ENCODE results near the gene PCLO. TPM values are rescaled to one million over a fixed set of nuclear protein-coding genes. Genes with fewer than 3 reads are reported as not detected.

PCLO gene
- total and polyA plus RNA-seq, 4 donors = 0.04 to 1.1 (median 0.48) TPM

- no peak for DNase-seq (ENCODE audit: low spot score)
- Histone ChIP-seq H3K4me1 (ENCODE audit: control insufficient read depth in 4 of 4, insufficient read depth in 4 of 4, low read length in 3 of 4) (no peaks in the 10 kb centered on the region), H3K27me3 (ENCODE audit: control insufficient read depth in 4 of 4, insufficient read depth in 4 of 4, low read length in 3 of 4) (no peaks in the 10 kb centered on the region), H3K9ac (ENCODE audit: low read depth in 1 of 2, low read length in 2 of 2) (no peak overlapping the region), H3K4me3 (ENCODE audit: low read depth in 1 of 3, low read length in 3 of 3) (no peak overlapping the region), H3K27ac (ENCODE audit: low read depth in 1 of 2, low read length in 2 of 2) (no peak overlapping the region), H3K36me3 (ENCODE audit: control insufficient read depth in 4 of 4, insufficient read depth in 3 of 4, low read depth in 1 of 4, low read length in 3 of 4) (no peaks in the 10 kb centered on the region), H3K9me3 (ENCODE audit: control insufficient read depth in 4 of 4, low read length in 3 of 4) (no peaks in the 10 kb centered on the region)
- no peak for TF ChIP-seq GABPA (IDR thresholded peaks at IDR 0.05 in 1 of 2, conservative IDR thresholded peaks at IDR 0.05 in 1 of 2)
- TF ChIP-seq SP1 (IDR thresholded peaks at IDR 0.05) = no peak
- TF ChIP-seq HNF4G (IDR thresholded peaks at IDR 0.05) = no peak
- TF ChIP-seq, protein P1, sequence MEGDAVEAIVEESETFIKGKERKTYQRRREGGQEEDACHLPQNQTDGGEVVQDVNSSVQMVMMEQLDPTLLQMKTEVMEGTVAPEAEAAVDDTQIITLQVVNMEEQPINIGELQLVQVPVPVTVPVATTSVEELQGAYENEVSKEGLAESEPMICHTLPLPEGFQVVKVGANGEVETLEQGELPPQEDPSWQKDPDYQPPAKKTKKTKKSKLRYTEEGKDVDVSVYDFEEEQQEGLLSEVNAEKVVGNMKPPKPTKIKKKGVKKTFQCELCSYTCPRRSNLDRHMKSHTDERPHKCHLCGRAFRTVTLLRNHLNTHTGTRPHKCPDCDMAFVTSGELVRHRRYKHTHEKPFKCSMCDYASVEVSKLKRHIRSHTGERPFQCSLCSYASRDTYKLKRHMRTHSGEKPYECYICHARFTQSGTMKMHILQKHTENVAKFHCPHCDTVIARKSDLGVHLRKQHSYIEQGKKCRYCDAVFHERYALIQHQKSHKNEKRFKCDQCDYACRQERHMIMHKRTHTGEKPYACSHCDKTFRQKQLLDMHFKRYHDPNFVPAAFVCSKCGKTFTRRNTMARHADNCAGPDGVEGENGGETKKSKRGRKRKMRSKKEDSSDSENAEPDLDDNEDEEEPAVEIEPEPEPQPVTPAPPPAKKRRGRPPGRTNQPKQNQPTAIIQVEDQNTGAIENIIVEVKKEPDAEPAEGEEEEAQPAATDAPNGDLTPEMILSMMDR (IDR thresholded peaks at IDR 0.05; ENCODE audit: low read depth, low read length, missing input control) = no peak
- no peak for TF ChIP-seq ZBTB33 (IDR thresholded peaks at IDR 0.05)
- no peak for TF ChIP-seq EGR1 (IDR thresholded peaks at IDR 0.05; ENCODE audit: low read depth in 2 of 2)
- TF ChIP-seq, protein P2, sequence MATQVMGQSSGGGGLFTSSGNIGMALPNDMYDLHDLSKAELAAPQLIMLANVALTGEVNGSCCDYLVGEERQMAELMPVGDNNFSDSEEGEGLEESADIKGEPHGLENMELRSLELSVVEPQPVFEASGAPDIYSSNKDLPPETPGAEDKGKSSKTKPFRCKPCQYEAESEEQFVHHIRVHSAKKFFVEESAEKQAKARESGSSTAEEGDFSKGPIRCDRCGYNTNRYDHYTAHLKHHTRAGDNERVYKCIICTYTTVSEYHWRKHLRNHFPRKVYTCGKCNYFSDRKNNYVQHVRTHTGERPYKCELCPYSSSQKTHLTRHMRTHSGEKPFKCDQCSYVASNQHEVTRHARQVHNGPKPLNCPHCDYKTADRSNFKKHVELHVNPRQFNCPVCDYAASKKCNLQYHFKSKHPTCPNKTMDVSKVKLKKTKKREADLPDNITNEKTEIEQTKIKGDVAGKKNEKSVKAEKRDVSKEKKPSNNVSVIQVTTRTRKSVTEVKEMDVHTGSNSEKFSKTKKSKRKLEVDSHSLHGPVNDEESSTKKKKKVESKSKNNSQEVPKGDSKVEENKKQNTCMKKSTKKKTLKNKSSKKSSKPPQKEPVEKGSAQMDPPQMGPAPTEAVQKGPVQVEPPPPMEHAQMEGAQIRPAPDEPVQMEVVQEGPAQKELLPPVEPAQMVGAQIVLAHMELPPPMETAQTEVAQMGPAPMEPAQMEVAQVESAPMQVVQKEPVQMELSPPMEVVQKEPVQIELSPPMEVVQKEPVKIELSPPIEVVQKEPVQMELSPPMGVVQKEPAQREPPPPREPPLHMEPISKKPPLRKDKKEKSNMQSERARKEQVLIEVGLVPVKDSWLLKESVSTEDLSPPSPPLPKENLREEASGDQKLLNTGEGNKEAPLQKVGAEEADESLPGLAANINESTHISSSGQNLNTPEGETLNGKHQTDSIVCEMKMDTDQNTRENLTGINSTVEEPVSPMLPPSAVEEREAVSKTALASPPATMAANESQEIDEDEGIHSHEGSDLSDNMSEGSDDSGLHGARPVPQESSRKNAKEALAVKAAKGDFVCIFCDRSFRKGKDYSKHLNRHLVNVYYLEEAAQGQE (IDR thresholded peaks at IDR 0.05) = no peak
- no peak for TF ChIP-seq FOXA2 (IDR thresholded peaks at IDR 0.05)
- TF ChIP-seq ATF3 (IDR thresholded peaks at IDR 0.05) = no peak
- TF ChIP-seq HNF4A (conservative IDR thresholded peaks at IDR 0.05) = no peak
- no peak for TF ChIP-seq RAD21 (IDR thresholded peaks at IDR 0.05)
- 77% methylated on average over 3 of the region's 3 CpGs for WGBS
Measured at GRCh38 chr7:82745820-82746219, 416.9 kb downstream of the PCLO start.

DNA sequence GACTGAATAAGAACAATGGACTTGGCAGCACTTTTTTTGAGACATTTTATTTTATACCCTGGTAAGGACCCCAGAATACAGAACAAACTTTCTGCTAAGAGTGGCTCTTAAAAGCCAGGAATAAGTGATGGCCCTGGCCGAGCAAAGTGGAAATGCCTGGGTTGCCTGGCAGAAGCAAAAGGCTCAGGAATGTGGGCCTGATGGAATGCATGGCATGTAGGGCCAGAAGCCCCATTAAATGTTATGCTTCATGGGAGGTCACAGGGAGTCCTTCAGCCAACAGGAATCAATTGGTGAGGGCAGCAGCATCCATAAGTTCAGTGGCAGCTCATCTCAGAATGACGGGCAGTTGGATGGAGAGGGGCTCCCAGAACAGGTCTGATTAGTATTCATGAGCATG lies 417.6 kb downstream of the PCLO start:
- no peaks in the 10 kb centered on the region for H3K4me1 ChIP-seq (ENCODE audit: control insufficient read depth in 4 of 4, insufficient read depth in 4 of 4, low read length in 3 of 4)
- no peak overlapping the region for H3K9ac ChIP-seq (ENCODE audit: low read depth in 1 of 2, low read length in 2 of 2)
- H3K36me3 ChIP-seq (ENCODE audit: control insufficient read depth in 4 of 4, insufficient read depth in 3 of 4, low read depth in 1 of 4, low read length in 3 of 4) = no peaks in the 10 kb centered on the region
- no peaks in the 10 kb centered on the region for H3K9me3 ChIP-seq (ENCODE audit: control insufficient read depth in 4 of 4, low read length in 3 of 4)
- 66% methylated on average over 2 of the region's 2 CpGs for WGBS
- no peak overlapping the region for H3K4me3 ChIP-seq (ENCODE audit: low read depth in 1 of 3, low read length in 3 of 3)
- H3K27ac ChIP-seq (ENCODE audit: low read depth in 1 of 2, low read length in 2 of 2) = no peak overlapping the region
- H3K27me3 ChIP-seq (ENCODE audit: control insufficient read depth in 4 of 4, insufficient read depth in 4 of 4, low read length in 3 of 4) = no peaks in the 10 kb centered on the region
- DNase-seq (ENCODE audit: low spot score) = no peak
- TF ChIP-seq, protein P1 (IDR thresholded peaks at IDR 0.05; ENCODE audit: low read depth, low read length, missing input control) = no peak
- TF ChIP-seq FOXA2 (IDR thresholded peaks at IDR 0.05) = no peak
- TF ChIP-seq GABPA (IDR thresholded peaks at IDR 0.05 in 1 of 2, conservative IDR thresholded peaks at IDR 0.05 in 1 of 2) = no peak
- no peak for TF ChIP-seq HNF4A (conservative IDR thresholded peaks at IDR 0.05)
- TF ChIP-seq, protein P2 (IDR thresholded peaks at IDR 0.05) = no peak
- no peak for TF ChIP-seq YY1 (IDR thresholded peaks at IDR 0.05)
- no peak for TF ChIP-seq HNF4G (IDR thresholded peaks at IDR 0.05)
- no peak for TF ChIP-seq NR2F2 (IDR thresholded peaks at IDR 0.05)
- TF ChIP-seq RXRA (IDR thresholded peaks at IDR 0.05) = no peak
- no peak for TF ChIP-seq SP1 (IDR thresholded peaks at IDR 0.05)
- TF ChIP-seq FOXA1 (IDR thresholded peaks at IDR 0.05) = no peak
- TF ChIP-seq MAX (IDR thresholded peaks at IDR 0.05) = no peak
- no peak for TF ChIP-seq JUND (IDR thresholded peaks at IDR 0.05)
- no peak for TF ChIP-seq RAD21 (IDR thresholded peaks at IDR 0.05)
- no peak for TF ChIP-seq TAF1 (conservative IDR thresholded peaks at IDR 0.05)
- no peak for TF ChIP-seq ATF3 (IDR thresholded peaks at IDR 0.05)

Measured in liver (tissue), 9 donors.